ENCODE results near the gene SUPT3H.
"Not testable (repeated sequence)": the region's sequence is repeated elsewhere in the genome, so short reads cannot be mapped to it uniquely, and the experiment has no call there.

Gene SUPT3H

DNA sequence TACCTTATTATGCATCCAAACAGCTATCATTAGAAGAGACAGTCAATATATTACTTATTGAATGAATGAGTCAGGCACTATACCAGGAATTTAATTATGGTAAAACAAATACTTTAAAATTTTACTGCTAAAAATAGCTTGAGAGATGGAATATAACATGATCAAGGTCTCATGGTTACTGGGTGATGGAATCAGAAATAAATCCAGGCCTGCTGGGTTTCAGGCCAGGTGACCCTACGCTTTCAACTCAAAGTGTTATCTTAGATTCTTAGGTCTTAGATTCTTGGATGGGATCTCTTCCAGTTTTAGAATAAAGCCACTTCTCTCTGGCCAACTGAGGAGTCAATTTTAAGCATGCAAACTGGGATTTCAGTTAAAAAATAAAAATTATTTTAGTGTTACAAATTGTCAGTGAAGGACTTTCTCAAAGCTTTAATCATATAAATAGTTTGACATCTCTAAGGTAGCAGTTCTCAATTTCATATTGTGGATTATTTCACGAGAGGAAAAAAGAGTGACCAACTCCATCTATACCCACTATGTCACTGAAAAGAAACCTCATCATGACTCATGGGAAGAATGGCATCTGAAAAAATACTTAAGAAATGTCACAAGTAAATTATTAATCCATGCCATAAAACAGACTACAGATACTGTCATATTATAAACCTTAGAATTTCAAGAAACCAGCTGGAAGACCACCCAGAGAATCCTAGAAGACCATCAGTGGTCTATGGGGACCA, 333.1 kb downstream of the SUPT3H start:
- no peak for DNase-seq

DNA sequence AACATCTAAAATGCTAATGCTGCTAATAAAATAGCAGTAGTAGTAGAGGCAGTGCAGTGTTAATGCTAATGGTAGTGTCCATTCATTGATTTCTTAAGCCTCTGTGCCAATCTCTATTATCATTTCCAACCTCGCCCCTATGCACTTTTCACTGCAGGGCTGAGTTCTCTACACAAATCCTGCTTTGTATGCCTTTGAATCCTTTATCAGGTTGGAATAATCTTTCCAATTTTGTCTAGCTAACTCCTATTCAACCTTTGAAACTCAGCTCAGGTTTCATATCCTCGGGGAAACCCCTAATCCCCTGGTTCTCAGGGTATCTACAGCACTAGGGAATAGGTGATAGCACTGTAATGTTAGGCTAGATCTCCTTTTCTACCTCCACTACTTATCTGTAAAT, 333.6 kb downstream of the SUPT3H start:
- no peak for DNase-seq

DNA sequence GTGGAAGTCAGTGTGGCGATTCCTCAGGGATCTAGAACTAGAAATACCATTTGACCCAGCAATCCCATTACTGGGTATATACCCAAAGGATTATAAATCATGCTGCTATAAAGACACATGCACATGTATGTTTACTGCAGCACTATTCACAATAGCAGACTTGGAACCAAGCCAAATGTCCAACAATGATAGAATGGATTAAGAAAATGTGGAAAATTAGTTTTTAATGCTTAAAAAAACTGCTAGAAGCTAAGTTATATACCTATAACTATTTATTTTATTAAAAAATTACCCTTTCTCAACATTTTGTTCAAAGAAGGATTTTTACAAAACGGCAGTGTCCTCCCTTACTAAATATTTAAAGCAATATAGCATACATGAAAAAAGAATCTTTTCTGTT, 335.1 kb downstream of the SUPT3H start:
- not testable (repeated sequence) for DNase-seq

- no peak for DNase-seq
Observed at GRCh38 chr6:45038226-45038625, 339.5 kb downstream of the SUPT3H start.

GRCh38 chr6:45036103-45036502, 341.6 kb downstream of the SUPT3H start:
- DNase-seq: no peak

GRCh38 chr6:45032426-45032825, 345.3 kb downstream of the SUPT3H start:
- no peak for DNase-seq

- no peak for DNase-seq
Observed at GRCh38 chr6:45031601-45032000, 346.1 kb downstream of the SUPT3H start.

- no peak for DNase-seq
Observed at GRCh38 chr6:45027126-45027525, 350.6 kb downstream of the SUPT3H start.

GRCh38 chr6:45026003-45026516, 351.7 kb downstream of the SUPT3H start:
- DNase-seq: no peak

DNA sequence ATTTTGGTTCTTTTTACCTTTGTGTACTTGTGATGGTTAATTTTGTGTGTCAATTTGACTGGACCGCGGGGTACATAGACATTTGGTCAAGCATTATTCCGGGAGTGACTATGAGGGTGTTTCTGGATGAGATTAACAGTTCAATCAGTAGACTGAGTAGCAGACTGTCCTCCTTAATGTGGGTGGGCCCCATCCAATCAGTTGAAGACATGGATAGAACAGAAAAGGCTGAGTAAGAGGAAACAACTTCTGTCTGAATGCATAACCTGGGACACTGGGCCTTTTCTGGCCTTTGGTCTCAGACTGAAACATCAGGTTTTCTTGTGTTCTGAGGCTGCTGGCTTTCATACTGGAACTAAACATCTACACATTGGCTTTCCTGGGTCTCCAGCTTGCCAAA, 353.1 kb downstream of the SUPT3H start:
- no peak for DNase-seq

- no peak for DNase-seq
Observed at GRCh38 chr6:45021676-45022075, 356.1 kb downstream of the SUPT3H start.

GRCh38 chr6:45012687-45013086, 365.0 kb downstream of the SUPT3H start:
- no peak for DNase-seq

DNA sequence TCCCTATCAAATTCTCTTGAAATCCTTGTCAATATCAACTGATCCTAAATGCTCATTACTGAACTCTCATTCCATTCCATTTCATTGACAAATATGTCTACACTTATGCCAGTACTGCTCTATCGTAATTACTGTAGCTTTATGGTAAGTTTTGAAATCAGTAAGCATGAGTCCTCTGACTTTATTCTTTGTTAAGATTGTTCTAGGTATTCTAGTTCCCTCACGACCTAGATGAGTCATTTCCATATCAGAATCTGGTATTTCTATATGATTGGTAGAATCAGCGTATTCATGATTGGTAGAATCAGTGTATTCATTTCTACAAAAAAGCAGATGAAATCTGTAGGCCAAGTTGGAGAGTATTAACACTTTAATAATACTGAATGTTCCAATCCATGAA, 368.2 kb downstream of the SUPT3H start:
- no peak for DNase-seq

GRCh38 chr6:45006893-45007292, 370.8 kb downstream of the SUPT3H start:
- DNase-seq: no peak

DNA sequence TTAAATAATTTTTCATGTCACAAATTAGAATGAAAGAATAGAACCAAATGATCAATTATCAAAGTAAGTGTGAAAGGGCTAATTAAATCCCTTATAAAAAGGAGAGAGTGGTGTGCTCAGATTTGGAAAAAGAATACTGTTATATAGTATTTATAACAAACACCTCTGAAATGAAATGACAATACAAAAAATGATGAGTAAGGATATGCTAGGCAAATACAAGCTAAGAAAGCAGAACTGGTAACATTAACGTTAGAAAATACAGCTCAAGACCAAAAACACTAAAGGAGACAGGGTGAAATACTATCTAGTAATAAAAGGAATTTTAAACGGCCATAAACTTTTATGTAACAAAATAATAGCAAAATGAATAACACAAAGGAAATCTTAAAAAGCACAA, 373.8 kb downstream of the SUPT3H start:
- DNase-seq: no peak

GRCh38 chr6:45003387-45003786, 374.3 kb downstream of the SUPT3H start:
- DNase-seq: no peak

GRCh38 chr6:45002390-45003105, 375.2 kb downstream of the SUPT3H start:
- DNase-seq: no peak

- no peak for DNase-seq
Observed at GRCh38 chr6:45001663-45002062, 376.1 kb downstream of the SUPT3H start.

DNA sequence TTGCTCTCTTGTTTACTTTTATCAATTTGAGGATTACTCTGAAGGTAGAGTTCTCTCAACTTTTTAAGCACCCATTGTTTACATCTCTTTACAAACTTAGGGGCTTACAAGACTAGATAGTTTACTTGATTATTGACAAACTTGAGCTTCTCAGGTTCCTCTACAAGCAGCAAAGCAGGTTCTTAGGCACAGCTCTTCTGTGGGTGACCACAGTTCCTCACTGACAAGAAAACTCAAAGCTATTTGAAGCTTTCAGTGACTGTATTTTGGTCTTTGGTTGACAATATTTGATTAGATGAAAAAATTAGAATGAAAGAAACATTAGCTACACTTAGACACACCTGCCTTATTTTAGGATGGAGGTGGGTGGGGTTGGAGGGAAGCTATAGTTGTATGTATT, 376.9 kb downstream of the SUPT3H start:
- DNase-seq: no peak

DNA sequence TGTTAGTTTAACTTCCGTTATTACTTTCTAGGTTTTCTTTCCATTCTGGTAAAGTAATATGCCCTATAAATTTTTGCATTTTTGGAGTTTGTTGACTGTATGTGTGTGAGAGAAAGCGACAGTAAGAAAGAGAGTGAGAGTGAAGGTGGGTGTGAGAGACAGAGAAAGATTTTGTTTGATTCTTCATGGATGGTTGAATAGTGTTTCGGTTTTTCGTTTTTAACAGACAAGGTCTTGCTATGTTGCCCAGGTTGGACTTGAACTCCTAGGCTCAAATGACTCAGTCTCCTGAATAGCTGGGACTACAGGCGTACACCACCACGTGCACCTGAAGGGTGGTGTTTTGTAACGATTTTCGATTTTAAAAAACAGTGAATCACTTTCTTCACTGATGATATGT, 378.7 kb downstream of the SUPT3H start:
- DNase-seq: no peak

DNA sequence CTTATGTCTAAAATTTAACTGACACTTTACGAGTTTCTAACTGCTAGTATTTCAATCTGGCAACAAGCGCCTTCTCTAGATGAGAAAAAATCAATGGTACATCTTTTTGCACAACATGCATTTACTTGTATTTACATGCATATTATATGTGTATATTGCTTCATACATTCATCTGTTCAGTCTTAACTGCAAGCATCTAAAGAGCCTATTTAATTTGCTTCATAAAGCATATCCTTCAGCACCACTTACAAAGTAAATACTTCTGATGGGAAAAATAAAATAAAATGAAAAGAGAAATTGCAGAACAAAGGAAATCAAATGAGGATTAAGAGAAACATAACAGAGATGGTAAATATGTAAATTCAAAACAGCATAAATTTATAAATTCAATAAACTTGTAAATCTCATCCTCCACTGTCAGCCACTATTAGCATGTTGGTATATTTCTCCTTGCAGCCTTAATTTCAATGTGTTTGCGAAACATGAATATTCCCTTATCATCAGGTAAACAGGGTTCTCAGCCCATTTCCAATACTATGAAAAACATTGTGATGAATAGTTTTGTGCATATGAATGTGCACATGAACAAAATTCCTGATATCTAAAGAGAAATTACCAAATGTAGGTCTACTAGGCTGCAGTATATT, 382.1 kb downstream of the SUPT3H start:
- DNase-seq: no peak

DNA sequence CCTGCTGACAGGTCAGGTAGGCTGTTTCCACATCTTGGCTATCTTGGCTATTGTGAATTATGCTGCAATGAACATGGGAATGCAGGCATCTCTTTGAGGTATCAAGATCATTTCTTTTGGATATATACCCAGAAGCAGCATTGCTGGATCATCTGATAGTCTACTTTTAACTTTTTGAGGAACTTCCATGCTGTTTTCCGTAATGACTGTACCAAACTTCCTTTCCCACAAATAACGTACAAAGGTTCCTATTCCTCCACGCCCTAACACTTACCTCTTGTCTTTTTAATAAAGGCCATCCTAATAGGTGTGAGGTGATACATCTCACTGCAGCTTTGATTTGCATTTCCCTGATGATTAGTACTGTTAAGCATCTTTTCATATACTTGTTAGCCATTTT, 388.3 kb downstream of the SUPT3H start:
- DNase-seq: no peak

- no peak for DNase-seq
Observed at GRCh38 chr6:44985006-44985405, 392.7 kb downstream of the SUPT3H start.

Measured in activated CD4-positive, CD25-positive, alpha-beta regulatory T cell treated with anti-CD3 and anti-CD28 coated beads, Interleukin-2, amount 50 U/mL, for 72 hours (primary cell).